T-cell (primary cell): ENCODE results near the gene SLC35F2. TPM values are rescaled to one million over a fixed set of nuclear protein-coding genes. Genes with fewer than 3 reads are reported as not detected.

Experiments used
- ATAC-seq, 4 experiments: fragments of 200-7000 bp in 3 of 4; fragments of 150-1000 bp in 1 of 4; cut with Tn5 transposase; replicated peaks in 1 of 4; 1 replicate in 3 of 4; 2 replicates in 1 of 4; pipeline ENCODE4 v1.10.0; 2021; ENCODE audit warnings: moderate library complexity in 3 of 4, mild to moderate bottlenecking in 2 of 4, moderate number of reproducible peaks in 1 of 4
- CTCF ChIA-PET, 2 donors: fragments of 300-600 bp; sonication (Branson Sonifier 250); formaldehyde crosslinking; loops; one replicate each; lab custom pipeline; 2022; ENCODE audit warnings: antibody characterized with exemption in 2 of 2; lab: Charles Lee
- POLR2A ChIA-PET, 2 donors: fragments of 300-600 bp; sonication (Branson Sonifier 250); formaldehyde crosslinking; loops; one replicate each; lab custom pipeline; 2022; ENCODE audit warnings: antibody characterized with exemption in 2 of 2; lab: Charles Lee
- DNase-seq, 35 experiments: peaks; one replicate each; pipeline versions ENCODE4 v3.0.0 to v3.0.0-alpha.2; 2013 to 2023
- H3K27ac ChIP-seq: one replicate; pipeline ENCODE4 v1.5.1; 2013; ENCODE audit warnings: low read length
- H3K27me3 ChIP-seq, 2 experiments: replicated peaks in 1 of 2; 1 replicate in 1 of 2; 2 replicates in 1 of 2; pipeline versions ENCODE4 v1.6.1 to v1.7.0; 2013; ENCODE audit warnings: low read length in 1 of 2, mixed read lengths in 1 of 2; ENCODE audit not compliant: control insufficient read depth in 2 of 2, insufficient read depth in 2 of 2; ENCODE audit errors: extremely low read depth in 1 of 2
- H3K36me3 ChIP-seq, 2 donors: 1 replicate in 1 of 2; 2 replicates in 1 of 2; pipeline versions ENCODE4 v1.6.1 to v1.7.0; 2013; ENCODE audit warnings: low read length in 1 of 2; ENCODE audit not compliant: control insufficient read depth in 2 of 2, insufficient read depth in 1 of 2; ENCODE audit errors: extremely low read depth in 1 of 2
- H3K4me1 ChIP-seq, 2 experiments: 1 replicate in 1 of 2; 2 replicates in 1 of 2; pipeline versions ENCODE4 v1.6.1 to v1.7.0; 2013; ENCODE audit warnings: low read length in 2 of 2, mixed read lengths in 1 of 2; ENCODE audit not compliant: insufficient read depth in 2 of 2, control insufficient read depth in 1 of 2; ENCODE audit errors: extremely low read depth in 1 of 2
- H3K4me3 ChIP-seq, 2 donors: 1 replicate in 1 of 2; 2 replicates in 1 of 2; pipeline versions ENCODE4 v1.5.1 to v1.7.0; 2013; ENCODE audit warnings: mild to moderate bottlenecking in 2 of 2, low read length in 1 of 2, moderate library complexity in 1 of 2; ENCODE audit not compliant: control insufficient read depth in 1 of 2; ENCODE audit errors: extremely low read depth in 1 of 2
- H3K9me3 ChIP-seq: 2 replicates; pipeline ENCODE4 v1.7.0; 2013
- H3K27ac Mint-ChIP-seq, 2 donors: one replicate each; pipeline ENCODE4 v1.8.0; 2020 to 2021; ENCODE audit warnings: mild to moderate bottlenecking in 2 of 2, mixed read lengths in 2 of 2
- H3K27me3 Mint-ChIP-seq, 2 donors: one replicate each; pipeline ENCODE4 v1.8.0; 2021 to 2022; ENCODE audit warnings: mixed read lengths in 2 of 2
- H3K36me3 Mint-ChIP-seq: one replicate; pipeline ENCODE4 v1.8.0; 2021; ENCODE audit warnings: mixed read lengths
- H3K4me1 Mint-ChIP-seq, 3 donors: one replicate each; pipeline ENCODE4 v1.8.0; 2020 to 2022; ENCODE audit warnings: mixed read lengths in 3 of 3, mild to moderate bottlenecking in 1 of 3
- H3K4me3 Mint-ChIP-seq, 3 donors: one replicate each; pipeline ENCODE4 v1.8.0; 2020 to 2022; ENCODE audit warnings: mild to moderate bottlenecking in 3 of 3, mixed read lengths in 3 of 3, moderate library complexity in 3 of 3
- H3K9me3 Mint-ChIP-seq, 3 donors: one replicate each; pipeline ENCODE4 v1.8.0; 2020 to 2022; ENCODE audit warnings: mixed read lengths in 3 of 3
- WGBS: methylation state at CpG from one replicate; pipeline ENCODE4 v1.1.5; 2013; ENCODE audit warnings: missing lambda C conversion rate; ENCODE audit not compliant: insufficient coverage; 5-methylcytosine and 5-hydroxymethylcytosine counted together
- total RNA-seq, 35 experiments: library from RNA in 6 of 35; stranded (reverse) in 6 of 35; fragments of 120-200 nt in 1 of 35; gene quantifications; one replicate each; pipeline versions ENCODE4 v1.2.1 to v1.2.4 and lab custom pipeline; 2013 to 2026

Gene SLC35F2
- total RNA-seq, 5 donors from 2014 or later (not counting 1 experiment from before 2014, with no cell fraction given) = 2.9 to 10.9 (median 7.1) TPM

DNA sequence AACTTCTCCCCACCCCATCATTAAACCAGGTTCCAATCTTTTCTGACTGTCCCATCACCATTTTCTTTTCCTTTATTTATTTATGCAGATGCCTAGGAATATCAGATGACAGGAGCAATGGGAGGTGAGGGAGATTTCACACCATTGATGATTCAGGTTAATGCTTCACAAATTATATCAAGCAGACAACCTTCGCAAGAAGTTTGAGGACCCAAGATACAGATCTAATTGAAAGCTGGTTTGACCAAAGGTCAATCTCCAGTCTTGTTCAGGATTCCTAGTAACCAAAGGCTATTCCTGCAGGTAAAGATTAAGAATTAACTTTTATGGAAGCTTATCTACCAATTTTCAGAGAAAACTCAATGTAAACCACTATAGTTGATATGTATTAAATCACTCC lies 54.4 kb downstream of the SLC35F2 start:
- H3K4me3 ChIP-seq = no peak overlapping the region
- Mint-ChIP-seq H3K27ac (no peak overlapping the region), H3K4me3 (no peak overlapping the region), H3K27me3 (no peaks in the 10 kb centered on the region), H3K4me1 (no peaks in the 10 kb centered on the region), H3K9me3 (no peaks in the 10 kb centered on the region), H3K36me3 (peaks cover 68% of the 10 kb centered on the region)
- WGBS = no CpG with 5 or more reads among the region's 1 CpG
- ATAC-seq (no peak), DNase-seq (no peak)
- H3K4me1 ChIP-seq = no peaks in the 10 kb centered on the region
- H3K36me3 ChIP-seq = peaks cover 0 to 18% of the 10 kb centered on the region in 2 donors
- POLR2A ChIA-PET = no interaction called here
- H3K27ac ChIP-seq = no peak overlapping the region
- H3K27me3 ChIP-seq = no peaks in the 10 kb centered on the region
- no peaks in the 10 kb centered on the region for H3K9me3 ChIP-seq
- CTCF ChIA-PET = no interaction called here

GRCh38 chr11:107801641-107802040 lies 56.9 kb downstream of the SLC35F2 start:
- H3K9me3 ChIP-seq = no peaks in the 10 kb centered on the region
- H3K27me3 ChIP-seq = no peaks in the 10 kb centered on the region
- H3K36me3 ChIP-seq = peaks cover 0 to 12% of the 10 kb centered on the region in 2 donors
- Mint-ChIP-seq H3K4me3 (no peak overlapping the region), H3K27me3 (no peaks in the 10 kb centered on the region), H3K4me1 (no peaks in the 10 kb centered on the region), H3K27ac (no peak overlapping the region), H3K36me3 (peaks cover 58% of the 10 kb centered on the region), H3K9me3 (no peaks in the 10 kb centered on the region)
- ATAC-seq (no peak), DNase-seq (no peak)
- no CpG with 5 or more reads among the region's 1 CpG for WGBS
- POLR2A ChIA-PET = no interaction called here
- H3K4me1 ChIP-seq = no peaks in the 10 kb centered on the region
- no peak overlapping the region for H3K4me3 ChIP-seq
- CTCF ChIA-PET = interaction anchor here in 1 of 2 donors (0.6 kb wide), 1 partner anchor 248 kb away, joined by 3 read pairs; no protein-coding TSS in a partner anchor
- H3K27ac ChIP-seq = no peak overlapping the region

DNA sequence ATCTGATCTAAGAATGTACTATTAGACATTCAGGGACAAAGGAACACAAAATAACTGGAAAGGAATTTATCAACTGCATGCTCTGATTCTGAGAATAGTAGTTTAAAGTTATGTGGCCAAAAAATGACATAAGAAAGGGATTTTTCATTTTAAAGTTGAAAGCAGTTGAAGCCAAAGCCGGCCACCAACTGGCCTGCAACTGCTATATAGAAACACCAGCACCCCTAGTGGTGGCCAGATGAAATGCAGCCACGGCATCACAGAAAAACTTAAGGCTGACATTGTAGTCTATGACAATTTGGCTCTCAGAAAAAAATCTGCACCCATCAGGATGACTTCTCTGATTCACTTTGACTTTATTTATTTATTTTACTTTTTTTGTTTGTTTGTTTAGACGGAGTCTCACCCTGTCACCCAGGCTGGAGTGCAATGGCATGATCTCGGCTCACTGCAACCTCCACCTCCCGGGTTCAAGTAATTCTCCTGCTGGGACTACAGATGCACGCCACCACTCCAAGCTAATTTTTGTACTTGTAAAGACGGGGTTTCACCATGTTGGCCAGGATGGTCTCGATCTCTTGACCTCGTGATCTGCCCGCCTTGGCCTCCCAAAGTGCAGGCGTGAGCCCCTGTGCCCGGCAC lies 59.2 kb downstream of the SLC35F2 start:
- POLR2A ChIA-PET = no interaction called here
- H3K36me3 ChIP-seq = peaks cover 0 to 7% of the 10 kb centered on the region in 2 donors
- no peaks in the 10 kb centered on the region for H3K27me3 ChIP-seq
- CTCF ChIA-PET = interaction anchor here (0.5 to 0.8 kb wide), 3 partner anchors 36 to 43 kb away, joined by 3 to 5 read pairs (median 4); no protein-coding TSS in a partner anchor
- DNase-seq = peak in 33 of 35 experiments; percentile 3 to 67 (median 37)
- Mint-ChIP-seq H3K27ac (no peak overlapping the region), H3K27me3 (no peaks in the 10 kb centered on the region), H3K4me3 (no peak overlapping the region), H3K36me3 (peaks cover 60% of the 10 kb centered on the region), H3K9me3 (peaks cover 0 to 9% (median 2%) of the 10 kb centered on the region in 3 donors), H3K4me1 (no peaks in the 10 kb centered on the region)
- no peaks in the 10 kb centered on the region for H3K4me1 ChIP-seq
- H3K4me3 ChIP-seq = no peak overlapping the region
- peak; percentile 36 to 75 (median 51) for ATAC-seq
- WGBS = 82% methylated on average over 7 of the region's 12 CpGs
- H3K27ac ChIP-seq = no peak overlapping the region
- H3K9me3 ChIP-seq = no peaks in the 10 kb centered on the region

DNA sequence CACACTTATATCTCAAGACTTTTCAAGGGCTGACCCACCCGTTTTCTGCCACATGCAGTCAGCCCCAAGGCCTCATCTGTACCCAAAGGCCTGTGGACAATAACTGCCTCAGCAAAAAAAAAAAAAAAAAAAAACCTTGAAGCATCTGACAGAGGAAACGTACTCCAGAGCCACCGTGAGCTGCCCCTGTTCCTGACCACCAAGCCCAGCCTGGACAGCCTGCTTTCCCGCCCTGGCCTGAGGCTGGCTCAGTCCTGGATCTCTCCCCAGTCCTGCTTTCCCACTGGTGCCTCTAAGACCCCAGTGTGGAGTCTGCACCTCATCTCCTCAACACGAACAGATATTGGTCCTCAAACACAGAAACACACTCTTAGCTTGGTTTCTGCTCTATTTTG lies 66.5 kb downstream of the SLC35F2 start:
- ATAC-seq = no peak
- no peak overlapping the region for H3K27ac ChIP-seq
- WGBS = 90% methylated on average over 3 of the region's 5 CpGs
- Mint-ChIP-seq H3K4me3 (no peak overlapping the region), H3K27me3 (no peaks in the 10 kb centered on the region), H3K9me3 (peaks cover 0 to 10% (median 2%) of the 10 kb centered on the region in 3 donors), H3K27ac (no peak overlapping the region), H3K36me3 (peaks cover 48% of the 10 kb centered on the region), H3K4me1 (peaks cover 0 to 2% (median 2%) of the 10 kb centered on the region in 3 donors)
- no peaks in the 10 kb centered on the region for H3K4me1 ChIP-seq
- H3K36me3 ChIP-seq = peaks cover 0 to 5% of the 10 kb centered on the region in 2 donors
- H3K4me3 ChIP-seq = no peak overlapping the region
- ChIA-PET CTCF (interaction anchor here (0.6 kb wide), 3 partner anchors 8 to 304 kb away, joined by 3 to 9 read pairs (median 3); no protein-coding TSS in a partner anchor), POLR2A (no interaction called here)
- H3K9me3 ChIP-seq = no peaks in the 10 kb centered on the region
- no peak for DNase-seq
- H3K27me3 ChIP-seq = no peaks in the 10 kb centered on the region

GRCh38 chr11:107791343-107792048 lies 67.1 kb downstream of the SLC35F2 start:
- no peak for ATAC-seq
- Mint-ChIP-seq H3K4me3 (no peak overlapping the region), H3K27me3 (no peaks in the 10 kb centered on the region), H3K27ac (no peak overlapping the region), H3K9me3 (peaks cover 0 to 10% (median 2%) of the 10 kb centered on the region in 3 donors), H3K4me1 (peaks cover 0 to 2% (median 2%) of the 10 kb centered on the region in 3 donors), H3K36me3 (peaks cover 47% of the 10 kb centered on the region)
- DNase-seq = no peak
- Histone ChIP-seq H3K36me3 (peaks cover 0 to 5% of the 10 kb centered on the region in 2 donors), H3K4me1 (no peaks in the 10 kb centered on the region), H3K27ac (no peak overlapping the region), H3K9me3 (no peaks in the 10 kb centered on the region), H3K27me3 (no peaks in the 10 kb centered on the region), H3K4me3 (no peak overlapping the region)
- POLR2A ChIA-PET = no interaction called here
- WGBS = 85% methylated on average over 5 of the region's 10 CpGs
- CTCF ChIA-PET = interaction anchor here in 1 of 2 donors (0.6 kb wide), 1 partner anchor 9 kb away, joined by 9 read pairs; no protein-coding TSS in a partner anchor

- 100% methylated on average over 6 of the region's 7 CpGs for WGBS
- H3K9me3 Mint-ChIP-seq = peaks cover 0 to 5% (median 2%) of the 10 kb centered on the region in 3 donors
- H3K4me1 Mint-ChIP-seq = peaks cover 0 to 2% (median 2%) of the 10 kb centered on the region in 3 donors
- H3K9me3 ChIP-seq = no peaks in the 10 kb centered on the region
- ATAC-seq = no peak
- peaks cover 32% of the 10 kb centered on the region for H3K36me3 Mint-ChIP-seq
- no peak overlapping the region for H3K27ac ChIP-seq
- H3K36me3 ChIP-seq = peaks cover 0 to 5% of the 10 kb centered on the region in 2 donors
- no peak overlapping the region for H3K4me3 ChIP-seq
- H3K4me1 ChIP-seq = no peaks in the 10 kb centered on the region
- H3K27me3 ChIP-seq = no peaks in the 10 kb centered on the region
- no peak overlapping the region for H3K4me3 Mint-ChIP-seq
- CTCF ChIA-PET = no interaction called here
- no peak overlapping the region for H3K27ac Mint-ChIP-seq
- peaks cover 0 to 7% of the 10 kb centered on the region in 2 donors for H3K27me3 Mint-ChIP-seq
- POLR2A ChIA-PET = no interaction called here
- no peak for DNase-seq
Measured at GRCh38 chr11:107789767-107790166, 68.8 kb downstream of the SLC35F2 start.
